HG03196 (cell line): ENCODE measurements around the gene ARHGAP19.

ENCODE experiments used
- ATAC-seq: cut with Tn5 transposase; IDR thresholded peaks from one replicate; pipeline ENCODE4 v1.9.1; 2021; ENCODE audit not compliant: unreplicated experiment

The ARHGAP19 gene

DNA sequence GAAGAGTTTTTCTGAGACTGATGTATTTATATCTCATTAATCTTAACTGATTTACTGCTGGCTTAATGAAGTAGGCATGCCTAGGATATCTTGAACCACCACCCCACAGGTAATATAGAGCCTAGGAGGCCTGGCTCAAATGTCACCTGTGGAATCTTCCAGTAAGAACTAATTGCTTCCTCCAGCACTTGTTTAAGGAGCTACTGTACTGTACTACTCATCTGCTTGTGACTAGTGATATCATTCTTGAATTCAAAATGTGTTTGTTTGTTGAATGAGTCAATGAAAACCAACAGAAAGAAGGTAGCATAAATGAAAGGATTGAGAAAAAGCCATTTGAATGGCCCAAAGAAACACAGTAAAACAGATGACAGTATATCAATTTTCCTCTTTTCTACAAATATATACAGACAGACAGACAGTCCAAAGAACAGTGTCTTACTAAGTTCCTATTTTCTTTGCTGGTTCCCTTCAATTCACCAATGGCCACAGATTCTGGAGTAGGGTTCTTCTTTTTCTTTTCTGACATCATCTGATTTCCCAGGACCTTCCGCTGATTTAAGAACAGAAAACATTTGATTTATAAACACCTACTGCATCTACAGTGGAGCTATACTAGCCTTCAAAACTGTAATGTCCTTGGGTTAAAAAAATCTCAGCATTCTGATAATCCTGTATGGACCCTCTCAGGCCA is 63.0 kb downstream of the ARHGAP19 start:
- ATAC-seq, result no peak

- ATAC-seq, result no peak
These were observed 63.7 kb downstream of the ARHGAP19 start for GRCh38 chr10:97228775-97229157.

- ATAC-seq, result no peak
These were observed 64.2 kb downstream of the ARHGAP19 start for GRCh38 chr10:97228130-97228774.

GRCh38 chr10:97226398-97226797 is 66.0 kb downstream of the ARHGAP19 start:
- no peak for ATAC-seq

DNA sequence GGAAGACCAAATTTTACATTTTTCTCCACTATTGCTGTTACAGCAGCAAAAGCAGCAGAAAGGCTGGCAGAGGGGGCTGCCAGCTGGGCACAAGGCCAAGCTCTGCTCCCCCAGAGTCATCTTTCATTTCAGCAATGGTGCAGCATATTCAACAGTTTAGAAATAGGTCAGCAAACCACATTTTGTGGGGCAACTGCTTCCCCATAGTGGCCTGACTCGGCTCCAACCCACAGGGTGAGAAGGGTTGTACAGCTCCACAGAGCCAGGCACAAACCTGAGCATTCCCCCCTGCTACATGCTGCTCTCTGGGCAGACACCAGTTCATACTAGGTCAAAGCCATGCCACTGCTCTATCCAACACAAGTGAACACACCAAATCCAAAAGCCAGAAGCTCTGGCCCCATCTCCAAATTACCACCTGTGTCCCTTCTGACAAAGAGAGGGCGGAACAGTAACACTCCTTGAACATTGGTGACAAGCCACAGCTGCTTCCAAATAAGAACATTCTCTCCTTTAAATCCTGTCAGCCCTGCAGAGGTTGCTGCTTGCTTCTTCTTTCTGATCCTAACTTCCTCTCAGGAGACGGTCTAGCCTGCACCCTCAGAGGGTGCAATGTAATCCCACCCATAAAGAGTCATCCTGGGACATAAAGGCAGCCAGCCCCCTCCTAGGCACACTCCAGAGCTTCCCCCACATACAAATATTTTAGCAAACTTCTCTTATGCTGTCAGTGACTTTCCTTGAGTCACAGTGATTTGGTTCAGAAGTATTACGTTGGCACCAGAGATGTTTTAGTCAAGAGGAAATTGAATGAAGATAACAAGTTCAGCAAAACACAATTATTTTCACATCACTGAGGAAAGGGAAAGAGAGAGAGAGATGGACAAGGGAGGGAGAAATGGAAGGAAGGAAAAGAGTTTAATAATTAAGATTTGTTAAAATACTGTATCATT is 67.7 kb downstream of the ARHGAP19 start:
- ATAC-seq, result no peak

DNA sequence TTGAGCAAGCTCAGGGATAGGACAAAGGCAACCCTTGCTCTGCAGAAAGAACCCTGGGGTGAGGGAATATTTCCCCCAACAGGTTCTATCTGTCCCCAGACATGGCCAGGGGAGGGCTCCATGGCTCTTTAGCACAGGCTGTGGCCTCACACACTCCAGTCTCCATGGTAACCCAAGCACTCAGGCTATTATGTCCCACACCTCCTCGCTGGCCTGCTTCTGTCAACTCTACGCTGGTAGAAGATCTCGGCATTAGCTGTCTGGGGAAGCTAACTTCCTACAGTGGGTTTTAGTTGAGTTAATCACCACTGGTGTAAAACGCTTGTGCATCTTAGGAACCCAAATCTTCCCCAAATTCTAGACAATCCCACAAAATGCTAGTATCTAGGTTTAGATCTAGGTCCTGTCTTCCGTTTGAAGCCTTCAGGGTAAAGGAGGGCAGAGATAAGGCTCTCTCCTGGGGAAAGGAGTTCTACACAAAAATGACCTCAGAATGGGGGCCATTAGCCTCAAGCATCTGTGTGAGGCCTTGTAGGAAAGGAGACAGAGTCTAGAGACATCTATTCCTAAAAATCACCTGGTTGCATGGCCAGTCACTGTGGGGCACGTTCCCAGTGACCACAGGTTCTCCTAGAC is 70.0 kb downstream of the ARHGAP19 start:
- ATAC-seq, result no peak

DNA sequence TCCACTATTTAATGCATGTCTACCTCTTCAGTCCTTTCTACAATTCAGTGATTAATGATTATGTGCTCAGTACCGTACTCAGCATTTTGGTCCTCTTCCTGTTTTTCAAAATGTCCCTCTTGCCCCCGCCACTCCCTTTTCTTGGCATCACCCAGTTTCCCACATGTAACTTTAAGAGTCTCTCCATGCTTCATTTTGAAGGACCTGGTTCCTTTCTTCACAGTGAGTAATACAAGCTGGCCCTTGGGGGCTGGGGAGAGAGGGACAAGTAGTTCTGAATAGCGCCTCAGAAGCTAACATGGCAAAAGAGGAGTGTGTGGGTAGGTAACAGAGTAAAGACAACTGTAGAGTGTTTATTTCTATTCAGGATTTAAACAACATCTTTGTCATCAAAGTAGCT is 72.1 kb downstream of the ARHGAP19 start:
- no peak for ATAC-seq

GRCh38 chr10:97217299-97217698 is 75.1 kb downstream of the ARHGAP19 start:
- no peak for ATAC-seq

- ATAC-seq, result no peak
These were observed 76.7 kb downstream of the ARHGAP19 start for GRCh38 chr10:97215619-97216260.

GRCh38 chr10:97213431-97213830 is 79.0 kb downstream of the ARHGAP19 start:
- ATAC-seq, result no peak

DNA sequence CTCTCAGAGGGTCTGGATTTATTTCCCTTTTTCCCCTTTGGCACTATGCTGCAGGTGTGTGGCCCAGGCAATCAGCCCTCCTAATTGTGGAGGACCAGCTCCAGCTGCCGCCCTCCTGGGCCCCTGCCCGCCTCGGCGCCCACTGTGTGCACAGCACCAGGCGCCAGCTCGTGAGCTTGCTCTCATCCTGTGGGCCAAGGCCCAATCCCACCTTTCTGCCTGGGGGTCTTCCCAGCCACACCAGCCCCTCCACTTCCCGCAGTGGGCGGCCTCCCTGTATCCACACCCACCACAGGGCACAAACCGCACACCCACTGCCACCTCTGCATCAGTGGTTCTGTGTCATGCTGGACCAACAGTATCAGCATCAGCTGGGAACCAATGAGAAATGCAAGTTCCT is 81.2 kb downstream of the ARHGAP19 start:
- ATAC-seq, result no peak

- ATAC-seq, result no peak
These were observed 81.9 kb downstream of the ARHGAP19 start for GRCh38 chr10:97210543-97210960.

GRCh38 chr10:97207756-97208346 is 84.6 kb downstream of the ARHGAP19 start:
- ATAC-seq, result no peak

- no peak for ATAC-seq
These were observed 85.3 kb downstream of the ARHGAP19 start for GRCh38 chr10:97207131-97207530.

- no peak for ATAC-seq
These were observed 87.4 kb downstream of the ARHGAP19 start for GRCh38 chr10:97204826-97205679.

- ATAC-seq, result no peak
These were observed 89.2 kb downstream of the ARHGAP19 start for GRCh38 chr10:97203220-97203619.

GRCh38 chr10:97200616-97201015 is 91.8 kb downstream of the ARHGAP19 start:
- ATAC-seq, result no peak

GRCh38 chr10:97199152-97199551 is 93.3 kb downstream of the ARHGAP19 start:
- ATAC-seq, result no peak

GRCh38 chr10:97197030-97197500 is 95.4 kb downstream of the ARHGAP19 start:
- ATAC-seq, result no peak
